ENCODE data around the gene NDFIP2. TPM values are rescaled to one million over a fixed set of nuclear protein-coding genes. Genes with fewer than 3 reads are reported as not detected.

NDFIP2 gene
- total RNA-seq, 1 experiment from 2014 or later: 31.0 TPM

- H3K14ac ChIP-seq (ENCODE audit: insufficient read depth, low read length): no peak overlapping the region
- no peak for DNase-seq
Observed at GRCh38 chr13:79527698-79528097, 46.7 kb downstream of the NDFIP2 start.

More at GRCh38 chr13:79527698-79528097, 46.7 kb downstream of the NDFIP2 start:
- no CpG with 5 or more reads among the region's 5 CpGs for WGBS (ENCODE audit: extremely low coverage, insufficient read length, low lambda C conversion rate)
- Histone ChIP-seq H2BK5ac (ENCODE audit: insufficient read length, low read length) (no peak overlapping the region), H3K23ac (ENCODE audit: insufficient read length, low read depth, low read length) (no peak overlapping the region), H4K5ac (ENCODE audit: insufficient read length, low read depth, low read length) (no peak overlapping the region), H2BK15ac (ENCODE audit: low read depth, low read length) (no peak overlapping the region), H3T11ph (ENCODE audit: low read length) (no peak overlapping the region), H3K4me2 (ENCODE audit: insufficient read depth, insufficient read length, low read length) (no peak overlapping the region), H2BK20ac (ENCODE audit: low read depth, low read length, poor library complexity, severe bottlenecking) (no peak overlapping the region), H3K79me1 (ENCODE audit: insufficient read depth, low read depth, low read length, poor library complexity, severe bottlenecking) (no peaks in the 10 kb centered on the region), H3K9ac (ENCODE audit: extremely low read depth, insufficient read length, low read length) (no peak overlapping the region), H4K8ac (replicated peaks; ENCODE audit: insufficient read length, low read depth, low read length) (no peak overlapping the region), H3K4ac (ENCODE audit: low read depth, low read length) (no peak overlapping the region), H4K91ac (ENCODE audit: insufficient read length, low read depth, low read length) (no peak overlapping the region), H2BK120ac (ENCODE audit: low read depth, low read length, poor library complexity, severe bottlenecking) (no peak overlapping the region), H2AK5ac (ENCODE audit: insufficient read length, low read length) (no peak overlapping the region), H3K56ac (ENCODE audit: insufficient read length, low read depth, low read length) (no peak overlapping the region), H3K27me3 (ENCODE audit: insufficient read depth, low read length) (no peaks in the 10 kb centered on the region), H2BK12ac (ENCODE audit: insufficient read length, low read depth, low read length) (no peak overlapping the region), H3K4me1 (ENCODE audit: insufficient read depth, low read length) (no peaks in the 10 kb centered on the region; the same call in 1 of the 2 replicates), H3K9me3 (ENCODE audit: control insufficient read depth, low read depth, low read length) (no peaks in the 10 kb centered on the region), H4K20me1 (ENCODE audit: control insufficient read depth, insufficient read depth, insufficient read length) (no peaks in the 10 kb centered on the region), H3K18ac (ENCODE audit: insufficient read length, low read depth, low read length) (no peak overlapping the region), H3K23me2 (ENCODE audit: insufficient read length, low read depth, low read length, poor library complexity, severe bottlenecking) (no peaks in the 10 kb centered on the region), H3K79me2 (ENCODE audit: insufficient read depth, low read length) (no peaks in the 10 kb centered on the region), H3K27ac (ENCODE audit: insufficient read length, low read depth, low read length) (no peak overlapping the region), H2AFZ (ENCODE audit: low read length) (no peak overlapping the region)
- Mint-ChIP-seq H3K4me1 (peaks cover 10% of the 10 kb centered on the region in 2 experiments), H3K4me3 (no peak overlapping the region), H3K9me3 (no peaks in the 10 kb centered on the region), H3K36me3 (ENCODE audit: insufficient read depth in 1 of 3, low read depth in 3 of 3) (peaks cover 0 to 7% (median 0%) of the 10 kb centered on the region in 3 experiments; a peak in 2 of 7 replicates), H3K27me3 (ENCODE audit: low read depth) (no peaks in the 10 kb centered on the region), H3K27ac (no peak overlapping the region)
- no peak for TF ChIP-seq CTCF (conservative IDR thresholded peaks at IDR 0.05)

All from H9 (cell line).